DOHH2 (cell line): Measurements from ENCODE around the gene RAB7A.

Source experiments
- H3F3A ChIP-seq: fragments of 200-600 bp; sonication (generic), shearing (Covaris generic); 2 replicates; pipeline ENCODE4 v1.6.0; 2016; ENCODE audit warnings: antibody characterized with exemption, mild to moderate bottlenecking; ENCODE audit not compliant: control insufficient read depth, insufficient read depth
- H3K27ac ChIP-seq: fragments of 200-600 bp; sonication (generic); 2 replicates; pipeline ENCODE4 v1.5.1; 2014; ENCODE audit warnings: low read depth, mild to moderate bottlenecking, low read length, moderate library complexity
- H3K27me3 ChIP-seq: fragments of 200-600 bp; sonication (generic); 2 replicates; pipeline ENCODE4 v1.6.1; 2014; ENCODE audit warnings: mild to moderate bottlenecking, low read length, mixed read lengths; ENCODE audit not compliant: control insufficient read depth
- H3K36me3 ChIP-seq: fragments of 200-600 bp; sonication (generic); 2 replicates; pipeline ENCODE4 v1.6.1; 2014; ENCODE audit warnings: mild to moderate bottlenecking, low read length, moderate library complexity, mixed read lengths; ENCODE audit not compliant: control insufficient read depth
- H3K4me1 ChIP-seq: fragments of 200-600 bp; sonication (generic); 2 replicates; pipeline ENCODE4 v1.6.1; 2014; ENCODE audit warnings: mild to moderate bottlenecking, low read length, mixed read lengths; ENCODE audit not compliant: control insufficient read depth
- H3K4me2 ChIP-seq: fragments of 200-600 bp; sonication (generic); 2 replicates; pipeline ENCODE4 v1.6.0; 2014; ENCODE audit warnings: mild to moderate bottlenecking, low read length, moderate library complexity
- H3K4me3 ChIP-seq: fragments of 200-600 bp; sonication (generic); 2 replicates; pipeline ENCODE4 v1.5.1; 2014; ENCODE audit warnings: mild to moderate bottlenecking, low read length, mixed read lengths
- H3K79me2 ChIP-seq: fragments of 200-600 bp; sonication (generic); 2 replicates; pipeline ENCODE4 v1.6.1; 2014; ENCODE audit warnings: mild to moderate bottlenecking, low read length, mixed read lengths; ENCODE audit not compliant: control insufficient read depth
- H3K9me2 ChIP-seq: fragments of 200-600 bp; sonication (generic); replicated peaks from 2 replicates; pipeline ENCODE4 v1.6.1; 2014; ENCODE audit warnings: mild to moderate bottlenecking, low read length, mixed read lengths; ENCODE audit not compliant: control insufficient read depth
- H3K9me3 ChIP-seq: fragments of 200-600 bp; sonication (generic); 2 replicates; pipeline ENCODE4 v1.6.1; 2014; ENCODE audit warnings: antibody characterized with exemption, low read length, mixed read lengths; ENCODE audit not compliant: control insufficient read depth, insufficient read depth
- H4K20me1 ChIP-seq: fragments of 200-600 bp; sonication (generic); 2 replicates; pipeline ENCODE4 v1.6.0; 2014; ENCODE audit warnings: low read depth, mild to moderate bottlenecking, antibody characterized with exemption, low read length, moderate library complexity; ENCODE audit not compliant: control insufficient read depth, insufficient read depth
- EZH2phosphoT487 ChIP-seq: fragments of 200-600 bp; sonication (generic); IDR thresholded peaks from 2 replicates; pipeline ENCODE4 v1.6.1; 2017; ENCODE audit warnings: borderline replicate concordance, mild to moderate bottlenecking, antibody characterized with exemption, low read length, moderate library complexity, mixed read lengths
- TF ChIP-seq, protein P1 (sequence below): fragments of 200-600 bp; sonication (generic); IDR thresholded peaks from one replicate; pipeline ENCODE4 v1.5.1; 2014; ENCODE audit warnings: antibody characterized with exemption, mild to moderate bottlenecking, low read depth, low read length; ENCODE audit not compliant: poor library complexity, severe bottlenecking

The RAB7A gene

DNA sequence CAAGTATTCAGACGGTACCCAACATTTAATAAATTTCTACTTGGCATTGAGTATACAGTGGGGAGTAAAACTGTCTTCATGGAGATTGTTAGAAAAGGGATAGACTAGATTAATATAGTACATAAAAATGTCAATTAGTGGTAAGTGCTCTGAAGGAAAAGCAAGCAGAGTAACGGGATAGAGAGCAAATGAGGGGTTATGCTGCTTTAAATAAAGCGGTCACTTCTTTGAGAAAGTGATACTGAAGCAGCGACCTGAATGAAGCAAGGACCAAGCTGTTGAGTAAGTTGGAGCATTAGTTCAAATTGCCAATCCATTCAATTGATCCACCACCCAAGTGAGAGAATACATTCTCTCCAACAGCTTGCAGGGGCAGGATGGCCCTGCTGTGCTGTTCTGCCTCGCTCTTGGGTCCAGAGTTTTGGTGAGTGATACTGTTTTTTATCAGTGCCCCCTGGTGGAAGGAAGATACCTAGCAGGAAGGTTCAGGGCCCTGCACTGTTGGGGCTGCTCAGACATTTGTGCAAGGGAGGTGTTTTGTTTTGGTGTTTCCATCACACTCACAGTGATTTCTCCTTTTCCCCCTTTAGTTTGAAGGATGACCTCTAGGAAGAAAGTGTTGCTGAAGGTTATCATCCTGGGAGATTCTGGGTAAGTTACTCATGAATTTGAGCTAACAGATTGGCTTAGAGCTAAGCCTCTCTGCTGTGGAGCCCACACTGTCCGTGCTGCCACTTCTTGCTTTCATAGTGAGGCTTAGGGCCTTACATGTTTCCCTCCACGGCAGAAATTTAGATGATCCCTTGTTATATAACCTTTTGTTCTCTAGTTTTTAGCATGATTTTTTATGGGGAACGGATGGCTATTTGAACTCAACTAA lies 69.0 kb downstream of the RAB7A start:
- Histone ChIP-seq H3K27me3 (no peaks in the 10 kb centered on the region), H3F3A (peaks cover 9% of the 10 kb centered on the region; the same call in 1 of the 2 replicates), H3K4me1 (peaks cover 13% of the 10 kb centered on the region), H4K20me1 (peaks cover 9% of the 10 kb centered on the region; the same call in 1 of the 2 replicates), H3K27ac (no peak overlapping the region), H3K9me3 (no peaks in the 10 kb centered on the region), H3K4me2 (no peak overlapping the region), H3K79me2 (peaks cover 46% of the 10 kb centered on the region), H3K4me3 (no peak overlapping the region), H3K36me3 (peaks cover 46% of the 10 kb centered on the region), H3K9me2 (no peaks in the 10 kb centered on the region)
- TF ChIP-seq, protein P1, sequence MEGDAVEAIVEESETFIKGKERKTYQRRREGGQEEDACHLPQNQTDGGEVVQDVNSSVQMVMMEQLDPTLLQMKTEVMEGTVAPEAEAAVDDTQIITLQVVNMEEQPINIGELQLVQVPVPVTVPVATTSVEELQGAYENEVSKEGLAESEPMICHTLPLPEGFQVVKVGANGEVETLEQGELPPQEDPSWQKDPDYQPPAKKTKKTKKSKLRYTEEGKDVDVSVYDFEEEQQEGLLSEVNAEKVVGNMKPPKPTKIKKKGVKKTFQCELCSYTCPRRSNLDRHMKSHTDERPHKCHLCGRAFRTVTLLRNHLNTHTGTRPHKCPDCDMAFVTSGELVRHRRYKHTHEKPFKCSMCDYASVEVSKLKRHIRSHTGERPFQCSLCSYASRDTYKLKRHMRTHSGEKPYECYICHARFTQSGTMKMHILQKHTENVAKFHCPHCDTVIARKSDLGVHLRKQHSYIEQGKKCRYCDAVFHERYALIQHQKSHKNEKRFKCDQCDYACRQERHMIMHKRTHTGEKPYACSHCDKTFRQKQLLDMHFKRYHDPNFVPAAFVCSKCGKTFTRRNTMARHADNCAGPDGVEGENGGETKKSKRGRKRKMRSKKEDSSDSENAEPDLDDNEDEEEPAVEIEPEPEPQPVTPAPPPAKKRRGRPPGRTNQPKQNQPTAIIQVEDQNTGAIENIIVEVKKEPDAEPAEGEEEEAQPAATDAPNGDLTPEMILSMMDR = peak; percentile 85
- no peak for TF ChIP-seq EZH2phosphoT487

DNA sequence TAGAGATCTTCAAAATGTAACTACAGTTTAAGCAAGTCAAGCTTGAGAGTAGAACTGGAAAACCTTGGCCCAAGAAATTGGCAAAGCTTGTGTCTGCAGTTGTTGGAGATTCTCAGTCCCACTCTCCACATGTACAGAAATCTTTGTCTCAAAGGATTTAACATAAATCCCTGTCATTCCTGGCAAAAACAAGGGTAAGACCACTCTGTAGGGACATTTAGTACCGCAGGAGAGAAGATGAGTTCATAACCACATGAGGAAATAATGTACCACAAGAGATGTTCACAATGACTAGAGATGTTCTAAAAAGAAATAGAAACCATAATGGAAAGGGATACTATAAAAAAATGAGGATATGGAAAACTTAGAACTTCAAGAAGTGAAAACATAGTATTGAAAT lies 73.7 kb downstream of the RAB7A start:
- Histone ChIP-seq H3K9me3 (no peaks in the 10 kb centered on the region), H3K4me2 (no peak overlapping the region), H4K20me1 (peaks cover 3% of the 10 kb centered on the region), H3K27ac (no peak overlapping the region), H3K27me3 (no peaks in the 10 kb centered on the region), H3F3A (no peaks in the 10 kb centered on the region), H3K4me3 (no peak overlapping the region), H3K4me1 (peaks cover 19% of the 10 kb centered on the region), H3K79me2 (peaks cover 18% of the 10 kb centered on the region), H3K9me2 (no peaks in the 10 kb centered on the region), H3K36me3 (peaks cover 69% of the 10 kb centered on the region)
- TF ChIP-seq, protein P1 = no peak
- TF ChIP-seq EZH2phosphoT487 = no peak

DNA sequence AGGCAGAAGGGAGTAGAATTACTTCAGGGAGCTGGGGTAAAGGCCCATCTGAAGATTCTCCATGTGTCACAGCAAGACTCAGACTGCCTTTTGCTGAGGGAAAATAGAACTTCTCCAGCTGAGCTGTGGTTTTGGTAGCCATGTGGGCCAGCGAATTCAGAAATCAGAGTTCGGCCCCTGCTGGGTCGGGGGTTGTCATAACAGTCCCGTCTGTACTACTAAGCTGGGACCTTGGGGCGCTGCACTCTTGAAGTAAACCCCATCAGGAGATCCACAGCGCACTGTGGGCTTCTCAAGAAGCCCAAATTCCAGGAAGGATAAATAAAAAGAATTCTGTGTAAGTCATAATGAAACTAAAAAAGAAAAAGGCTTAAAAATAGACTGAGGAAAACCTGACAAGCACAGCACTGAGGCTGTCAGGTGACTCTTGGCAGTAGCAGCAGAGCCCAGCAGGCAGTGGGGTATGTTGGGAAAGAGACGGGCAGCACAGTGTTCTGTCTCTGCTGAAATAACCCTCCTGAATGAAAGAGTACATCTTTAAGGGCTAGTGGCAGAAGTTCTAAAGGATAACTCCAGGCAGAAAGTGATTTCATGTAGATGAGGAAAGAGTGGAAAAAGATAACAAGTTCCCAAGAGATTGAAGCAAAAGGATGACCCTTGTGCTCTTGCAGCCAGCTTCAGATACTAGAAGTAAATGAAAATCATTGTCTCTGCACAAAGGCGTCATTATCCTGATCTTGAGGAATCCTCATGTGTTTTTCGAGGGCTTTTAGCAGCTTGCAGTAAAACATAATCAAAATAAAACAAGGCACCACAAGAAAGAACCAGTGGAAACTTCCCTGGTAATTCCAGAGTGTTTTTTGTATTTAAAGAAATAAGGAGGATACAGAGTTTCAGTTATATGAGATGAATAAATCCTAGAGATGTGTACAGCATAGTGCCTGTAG lies 74.5 kb downstream of the RAB7A start:
- H3K9me3 ChIP-seq = no peaks in the 10 kb centered on the region

More for the DNA sequence above, 74.5 kb downstream of the RAB7A start:
- H3K79me2 ChIP-seq = peaks cover 14% of the 10 kb centered on the region
- H3K4me2 ChIP-seq = no peak overlapping the region
- H3K36me3 ChIP-seq = peaks cover 73% of the 10 kb centered on the region
- H3K9me2 ChIP-seq = no peaks in the 10 kb centered on the region
- no peak overlapping the region for H3K4me3 ChIP-seq
- no peaks in the 10 kb centered on the region for H3K27me3 ChIP-seq
- peaks cover 12% of the 10 kb centered on the region for H3K4me1 ChIP-seq
- H3F3A ChIP-seq = no peaks in the 10 kb centered on the region
- TF ChIP-seq EZH2phosphoT487 = no peak
- TF ChIP-seq, protein P1 = no peak
- peaks cover 3% of the 10 kb centered on the region for H4K20me1 ChIP-seq
- H3K27ac ChIP-seq = no peak overlapping the region
